Spinal cord (tissue), 10 donors: ENCODE data around the gene GLB1L. TPM values are rescaled to one million over a fixed set of nuclear protein-coding genes. Genes with fewer than 3 reads are reported as not detected.

ENCODE experiments used
- DNase-seq, 6 donors: peaks; one replicate each; pipeline versions ENCODE4 v3.0.0 to v3.0.0-alpha.2; 2013 to 2015; ENCODE audit warnings: low spot score in 6 of 6, low read depth in 4 of 6
- H3K27ac ChIP-seq: one replicate; pipeline ENCODE4 v1.5.1; 2013; ENCODE audit warnings: low read depth, low read length, control low read depth
- H3K27me3 ChIP-seq: one replicate; pipeline ENCODE4 v1.6.1; 2013; ENCODE audit warnings: low read length; ENCODE audit not compliant: control insufficient read depth, insufficient read depth
- H3K36me3 ChIP-seq: one replicate; pipeline ENCODE4 v1.6.1; 2013; ENCODE audit warnings: low read length; ENCODE audit not compliant: control insufficient read depth, insufficient read depth
- H3K4me1 ChIP-seq: one replicate; pipeline ENCODE4 v1.6.1; 2013; ENCODE audit warnings: low read length; ENCODE audit not compliant: control insufficient read depth, insufficient read depth
- H3K4me3 ChIP-seq: one replicate; pipeline ENCODE4 v1.5.1; 2013; ENCODE audit warnings: low read depth, low read length, control low read depth
- H3K9me3 ChIP-seq: one replicate; pipeline ENCODE4 v1.6.1; 2013; ENCODE audit warnings: low read length; ENCODE audit not compliant: control insufficient read depth, insufficient read depth
- whole genome bisulfite sequencing: methylation state at CpG from one replicate; pipeline ENCODE4 v1.1.5; 2013; ENCODE audit warnings: missing lambda C conversion rate; ENCODE audit not compliant: insufficient coverage; 5-methylcytosine and 5-hydroxymethylcytosine counted together
- polyA plus RNA-seq, 2 donors: library from polyadenylated mRNA; unstranded; fragments of 120-200 nt; gene quantifications; one replicate each; pipeline ENCODE4 v1.2.1, GENCODE V29; 2013; ENCODE audit not compliant: insufficient read length in 2 of 2
- total RNA-seq, 2 donors: library from RNA; depleted of rRNA in 1 of 2; stranded (reverse); fragments of 120-200 nt in 1 of 2; fragments of >200 nt in 1 of 2; gene quantifications; one replicate each; pipeline versions ENCODE4 v1.2.3 to v1.2.4, GENCODE V29; 2013 to 2014
- donor health status: healthy.

The GLB1L gene
- total and polyA plus RNA-seq, 4 donors = 9.4 to 22.1 (median 11.7) TPM

- no peak for DNase-seq
- Histone ChIP-seq H3K4me1 (peaks cover 29% of the 10 kb centered on the region), H3K27ac (peak overlapping the region; percentile 97), H3K4me3 (peak overlapping the region; percentile 98), H3K27me3 (no peaks in the 10 kb centered on the region), H3K9me3 (no peaks in the 10 kb centered on the region), H3K36me3 (peaks cover 48% of the 10 kb centered on the region)
- WGBS = 6% methylated on average over 19 of the region's 19 CpGs
These were observed 16.3 kb downstream of the GLB1L start for GRCh38 chr2:219228911-219229304.

DNA sequence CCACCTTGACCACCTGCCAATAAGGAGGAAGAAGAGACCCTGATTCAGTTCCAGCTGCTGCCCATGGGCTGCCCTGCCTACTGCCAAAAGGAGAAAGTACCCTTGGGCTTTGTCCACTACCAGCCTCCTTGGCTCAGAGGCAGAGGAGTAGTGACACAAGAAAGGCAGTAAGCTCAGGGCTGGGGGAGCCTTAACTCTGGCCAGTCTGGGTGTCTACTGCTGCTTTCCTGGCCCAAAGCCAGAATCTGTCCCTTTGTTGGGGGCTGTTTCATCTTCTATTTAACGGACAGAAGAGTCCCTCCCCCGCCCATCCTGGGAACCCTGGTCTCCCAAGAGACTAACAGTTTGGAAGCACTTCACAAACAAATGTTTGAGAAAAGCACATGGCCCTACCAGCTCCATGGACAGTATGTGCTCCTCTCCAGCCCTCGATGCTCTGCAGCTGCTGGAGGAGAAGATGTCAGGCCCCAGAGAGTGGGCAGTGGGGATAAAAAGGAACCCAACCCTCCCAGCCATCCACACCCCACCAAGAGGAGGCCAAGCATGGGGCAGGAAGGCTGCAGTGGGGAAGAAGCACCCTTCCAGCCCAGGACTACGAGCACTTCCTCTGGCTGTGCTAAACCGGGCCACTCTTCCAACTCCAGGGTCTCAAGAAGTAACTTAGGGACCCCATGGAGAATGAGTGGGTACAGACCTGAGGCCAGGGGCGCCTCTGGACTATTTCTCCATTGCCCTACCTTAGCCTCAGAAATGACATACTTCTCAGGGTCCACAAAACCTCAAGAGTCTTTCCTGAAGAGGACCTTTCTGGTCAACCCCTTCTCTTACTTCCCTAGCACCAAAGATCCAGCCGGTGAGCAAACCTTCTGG is 17.0 kb downstream of the GLB1L start:
- H3K36me3 ChIP-seq = peaks cover 48% of the 10 kb centered on the region
- H3K27ac ChIP-seq = peak overlapping the region; percentile 97
- peaks cover 29% of the 10 kb centered on the region for H3K4me1 ChIP-seq
- H3K4me3 ChIP-seq = peak overlapping the region; percentile 98
- 57% methylated on average over 3 of the region's 7 CpGs for WGBS
- no peaks in the 10 kb centered on the region for H3K27me3 ChIP-seq
- DNase-seq = peak in 2 of 6 donors; percentile 5 to 50
- no peaks in the 10 kb centered on the region for H3K9me3 ChIP-seq

- Histone ChIP-seq H3K4me3 (no peak overlapping the region), H3K36me3 (peaks cover 65% of the 10 kb centered on the region), H3K27me3 (no peaks in the 10 kb centered on the region), H3K27ac (no peak overlapping the region), H3K9me3 (no peaks in the 10 kb centered on the region), H3K4me1 (peaks cover 26% of the 10 kb centered on the region)
- no peak for DNase-seq
- WGBS = 94% methylated on average over 3 of the region's 3 CpGs
These were observed 19.9 kb downstream of the GLB1L start for GRCh38 chr2:219225350-219225749.

GRCh38 chr2:219223831-219224610 is 21.2 kb downstream of the GLB1L start:
- DNase-seq = no peak
- Histone ChIP-seq H3K4me1 (peaks cover 35% of the 10 kb centered on the region), H3K36me3 (peaks cover 76% of the 10 kb centered on the region), H3K27me3 (no peaks in the 10 kb centered on the region), H3K27ac (no peak overlapping the region), H3K4me3 (no peak overlapping the region), H3K9me3 (no peaks in the 10 kb centered on the region)
- 96% methylated on average over 31 of the region's 31 CpGs for WGBS

- Histone ChIP-seq H3K4me3 (no peak overlapping the region), H3K4me1 (peaks cover 39% of the 10 kb centered on the region), H3K27ac (no peak overlapping the region), H3K36me3 (peaks cover 74% of the 10 kb centered on the region), H3K27me3 (no peaks in the 10 kb centered on the region), H3K9me3 (no peaks in the 10 kb centered on the region)
- no peak for DNase-seq
- 92% methylated on average over 14 of the region's 16 CpGs for WGBS
These were observed 23.2 kb downstream of the GLB1L start for GRCh38 chr2:219221957-219222518.

GRCh38 chr2:219220652-219221402 is 24.4 kb downstream of the GLB1L start:
- Histone ChIP-seq H3K27me3 (no peaks in the 10 kb centered on the region), H3K36me3 (peaks cover 75% of the 10 kb centered on the region), H3K9me3 (no peaks in the 10 kb centered on the region), H3K27ac (no peak overlapping the region), H3K4me3 (no peak overlapping the region), H3K4me1 (peaks cover 50% of the 10 kb centered on the region)
- WGBS = 100% methylated on average over 4 of the region's 19 CpGs
- no peak for DNase-seq

DNA sequence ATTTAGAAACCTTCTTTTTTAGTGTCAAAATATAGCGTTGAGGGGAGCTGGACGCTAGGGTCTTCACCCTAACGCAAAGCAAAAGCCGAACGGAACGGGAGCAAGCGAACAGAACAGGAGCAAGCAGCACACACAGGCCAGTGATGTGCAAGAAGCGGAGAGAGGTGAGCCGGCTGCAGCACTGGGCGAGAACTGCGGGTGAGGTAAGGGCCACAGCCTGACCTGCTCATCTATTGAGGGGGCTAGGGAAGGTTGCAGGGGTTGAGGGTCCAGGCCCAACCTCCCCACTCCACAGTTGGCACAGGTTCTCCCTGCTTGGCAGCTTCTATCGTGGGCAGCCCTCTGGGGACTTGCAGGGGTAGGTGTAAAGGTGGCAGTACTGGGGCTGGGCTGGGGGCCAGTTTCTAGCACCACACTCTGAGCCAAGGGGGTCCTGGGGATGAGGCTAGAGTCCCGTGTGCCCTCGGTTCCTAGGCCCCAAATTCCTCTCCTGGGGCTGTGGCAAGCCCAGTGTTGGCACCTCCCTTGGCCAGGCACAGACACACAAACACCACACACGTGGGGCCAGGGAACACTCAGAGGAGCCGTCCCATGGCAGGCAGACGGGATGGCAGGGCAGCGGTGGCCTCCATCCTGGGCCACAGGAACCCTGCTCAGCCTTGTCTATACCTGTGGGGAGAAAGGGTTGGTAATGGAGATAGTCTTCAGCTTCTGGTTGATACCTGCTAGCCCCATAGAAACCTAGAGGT is 25.3 kb downstream of the GLB1L start:
- DNase-seq = no peak
- Histone ChIP-seq H3K27me3 (no peaks in the 10 kb centered on the region), H3K36me3 (peaks cover 72% of the 10 kb centered on the region), H3K9me3 (no peaks in the 10 kb centered on the region), H3K27ac (peak overlapping the region; percentile 97), H3K4me3 (no peak overlapping the region), H3K4me1 (peaks cover 51% of the 10 kb centered on the region)
- WGBS = 88% methylated on average over 14 of the region's 18 CpGs

DNA sequence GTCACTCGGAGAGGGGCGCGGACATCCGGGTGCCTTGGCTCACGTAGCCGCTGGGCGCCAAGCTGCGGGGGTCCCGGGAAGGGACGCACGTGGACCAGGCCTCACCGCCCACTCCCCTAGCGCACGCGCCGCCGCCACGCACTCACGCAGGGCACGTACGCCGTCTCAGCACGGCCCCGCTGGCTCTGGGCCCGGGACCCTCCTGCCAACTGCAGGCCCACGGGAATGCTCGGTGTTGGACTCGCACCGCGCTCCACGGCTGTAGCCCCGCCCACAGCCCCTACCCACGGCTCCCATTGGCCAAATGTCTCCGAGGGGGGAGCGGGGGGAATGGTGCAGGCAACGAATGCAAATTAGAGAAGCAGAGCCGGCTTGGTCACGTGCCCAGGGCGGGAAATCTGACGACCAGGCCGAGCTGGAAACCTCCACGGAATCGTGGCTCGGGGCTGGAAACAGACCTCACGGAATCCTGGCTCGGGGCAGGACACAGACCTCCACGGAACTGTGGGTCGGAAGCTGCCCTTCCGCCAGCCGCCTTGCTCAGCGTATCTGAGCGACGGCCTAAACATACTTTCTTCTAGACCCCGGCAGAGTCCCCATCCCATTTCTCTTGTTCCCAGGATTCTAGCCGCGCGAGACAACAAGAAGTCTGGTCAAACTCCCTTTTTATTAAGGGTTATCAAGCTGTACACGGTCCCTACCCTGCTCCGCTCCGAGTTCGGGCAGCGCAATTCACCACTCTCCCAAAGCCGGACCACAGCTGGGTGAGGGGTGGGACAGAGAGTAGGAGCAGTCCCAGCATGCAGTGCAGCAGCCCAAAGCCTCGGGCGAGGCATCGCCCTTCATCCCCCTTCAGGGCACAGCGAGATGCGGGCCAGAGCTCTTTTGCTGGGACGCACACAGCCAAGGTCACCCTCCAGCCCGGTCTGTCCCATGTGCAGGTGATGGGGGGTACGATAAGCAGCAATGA is 26.2 kb downstream of the GLB1L start, which contains the start of gene ABCB6:
Gene ABCB6 (minus strand): TSS at position 227 of the 970 bp plus-strand sequence. CDS start 285 bp downstream, outside the sequence.
- Histone ChIP-seq H3K36me3 (peaks cover 71% of the 10 kb centered on the region), H3K9me3 (no peaks in the 10 kb centered on the region), H3K27ac (peak within 1 kb of the TSS; percentile 97), H3K4me3 (peak within 1 kb of the TSS; percentile 64), H3K4me1 (peaks cover 51% of the 10 kb centered on the region), H3K27me3 (no peaks in the 10 kb centered on the region)
- WGBS = under 1% methylated on average over 61 of the region's 71 CpGs
- DNase-seq = peak; percentile 90 to 99 (median 96)
